Endodermal cell (in vitro differentiated cells): ENCODE measurements around the gene LTBP1. TPM values are rescaled to one million over a fixed set of nuclear protein-coding genes. Genes with fewer than 3 reads are reported as not detected.

Experiments used
- DNase-seq: peaks from one replicate; pipeline ENCODE4 v3.0.0-alpha.2; 2017
- H3K27ac ChIP-seq: 2 replicates; pipeline ENCODE4 v1.5.1; 2013; ENCODE audit warnings: mild to moderate bottlenecking, low read depth, low read length, moderate library complexity
- H3K27me3 ChIP-seq: 2 replicates; pipeline ENCODE4 v1.6.1; 2013; ENCODE audit warnings: mild to moderate bottlenecking, low read length, moderate library complexity; ENCODE audit not compliant: insufficient read depth, control insufficient read depth, poor library complexity, severe bottlenecking
- H3K36me3 ChIP-seq: 2 replicates; pipeline ENCODE4 v1.7.0; 2013; ENCODE audit warnings: mild to moderate bottlenecking, low read length, moderate library complexity; ENCODE audit not compliant: control insufficient read depth, insufficient read depth
- H3K4me1 ChIP-seq: one replicate; pipeline ENCODE4 v1.7.0; 2013; ENCODE audit warnings: low read length; ENCODE audit not compliant: control insufficient read depth, insufficient read depth
- H3K4me3 ChIP-seq: 2 replicates; pipeline ENCODE4 v1.5.1; 2013; ENCODE audit warnings: mild to moderate bottlenecking, low read length, moderate library complexity
- H3K9ac ChIP-seq: 2 replicates; pipeline ENCODE4 v1.6.1; 2013; ENCODE audit warnings: mild to moderate bottlenecking, low read length, moderate library complexity; ENCODE audit not compliant: poor library complexity, severe bottlenecking; ENCODE audit errors: extremely low read depth
- H3K9me3 ChIP-seq: 2 replicates; pipeline ENCODE4 v1.6.1; 2013; ENCODE audit warnings: mild to moderate bottlenecking, low read length, moderate library complexity; ENCODE audit not compliant: control insufficient read depth
- H3K27ac Mint-ChIP-seq: 2 replicates; pipeline ENCODE4 v1.8.0; 2020; ENCODE audit warnings: mixed read lengths
- H3K27me3 Mint-ChIP-seq: 2 replicates; pipeline ENCODE4 v1.8.0; 2021; ENCODE audit warnings: mild to moderate bottlenecking, mixed read lengths; ENCODE audit not compliant: insufficient read depth
- H3K36me3 Mint-ChIP-seq: 2 replicates; pipeline ENCODE4 v1.8.0; 2020; ENCODE audit warnings: low read depth, mixed read lengths
- H3K4me1 Mint-ChIP-seq: 2 replicates; pipeline ENCODE4 v1.8.0; 2020; ENCODE audit warnings: mixed read lengths
- H3K4me3 Mint-ChIP-seq: 2 replicates; pipeline ENCODE4 v1.8.0; 2020; ENCODE audit warnings: mild to moderate bottlenecking, moderate library complexity, mixed read lengths
- H3K9me3 Mint-ChIP-seq: 2 replicates; pipeline ENCODE4 v1.8.0; 2020; ENCODE audit warnings: mild to moderate bottlenecking, mixed read lengths
- CTCF ChIP-seq: fragments of 200-600 bp; sonication (generic); conservative IDR thresholded peaks from 2 replicates; pipeline ENCODE4 v1.5.0; 2021; ENCODE audit warnings: antibody characterized with exemption, mild to moderate bottlenecking
- WGBS, 2 experiments: methylation state at CpG; one replicate each; pipeline versions ENCODE4 v1.1.5 to v1.1.7; 2013; ENCODE audit warnings: missing lambda C conversion rate in 2 of 2, mixed read lengths in 1 of 2; ENCODE audit not compliant: insufficient coverage in 1 of 2, insufficient read length in 1 of 2; 5-methylcytosine and 5-hydroxymethylcytosine counted together
- total RNA-seq, 2 donors: library from RNA; stranded (reverse); fragmentation: NEBNext Ultra II Directional in 1 of 2; extraction: Animal tissue kit (Norgen Biotek cat#: 25700) in 1 of 2; gene quantifications; 2 replicates in 1 of 2; 3 replicates in 1 of 2; pipeline ENCODE4 v1.2.1, GENCODE V29; 2021

Gene LTBP1
- total RNA-seq, 2 donors from 2014 or later: 43.2 to 43.4 TPM

- no peak overlapping the region for H3K4me3 ChIP-seq
- 60% methylated on average over 1 of the region's 1 CpG; no CpG with 5 or more reads in 1 of the 2 experiments for WGBS, 2 experiments
- no peak overlapping the region for H3K27ac ChIP-seq
- TF ChIP-seq CTCF: no peak
- H3K4me3 Mint-ChIP-seq: no peak overlapping the region
- no peaks in the 10 kb centered on the region for H3K9me3 ChIP-seq
- no peak overlapping the region for H3K9ac ChIP-seq
- H3K27me3 Mint-ChIP-seq: no peaks in the 10 kb centered on the region
- no peaks in the 10 kb centered on the region for H3K4me1 ChIP-seq
- no peak overlapping the region for H3K27ac Mint-ChIP-seq
- no peaks in the 10 kb centered on the region for H3K27me3 ChIP-seq
- no peaks in the 10 kb centered on the region for H3K36me3 Mint-ChIP-seq
- no peaks in the 10 kb centered on the region for H3K4me1 Mint-ChIP-seq
- H3K36me3 ChIP-seq: no peaks in the 10 kb centered on the region
- H3K9me3 Mint-ChIP-seq: peaks cover 2% of the 10 kb centered on the region
- no peak for DNase-seq
Observed at GRCh38 chr2:33177627-33178026, 230.9 kb downstream of the LTBP1 start.

GRCh38 chr2:33178209-33178608, 231.5 kb downstream of the LTBP1 start:
- no peak overlapping the region for H3K4me3 Mint-ChIP-seq
- no peaks in the 10 kb centered on the region for H3K36me3 Mint-ChIP-seq
- WGBS, 2 experiments: 92 to 100% methylated on average over 3 to 5 of the region's 5 CpGs
- no peak overlapping the region for H3K27ac ChIP-seq
- H3K9me3 ChIP-seq: peaks cover 3% of the 10 kb centered on the region
- DNase-seq: no peak
- H3K27me3 Mint-ChIP-seq: no peaks in the 10 kb centered on the region
- H3K36me3 ChIP-seq: no peaks in the 10 kb centered on the region
- H3K4me1 ChIP-seq: no peaks in the 10 kb centered on the region
- no peaks in the 10 kb centered on the region for H3K27me3 ChIP-seq
- H3K27ac Mint-ChIP-seq: no peak overlapping the region
- H3K9ac ChIP-seq: no peak overlapping the region
- TF ChIP-seq CTCF: no peak
- peaks cover 2% of the 10 kb centered on the region for H3K9me3 Mint-ChIP-seq
- no peak overlapping the region for H3K4me3 ChIP-seq
- no peaks in the 10 kb centered on the region for H3K4me1 Mint-ChIP-seq

- H3K27ac Mint-ChIP-seq: no peak overlapping the region
- H3K9me3 Mint-ChIP-seq: no peaks in the 10 kb centered on the region
- no peak overlapping the region for H3K4me3 ChIP-seq
- H3K9me3 ChIP-seq: peaks cover 7% of the 10 kb centered on the region
- no peak overlapping the region for H3K4me3 Mint-ChIP-seq
- no peaks in the 10 kb centered on the region for H3K4me1 Mint-ChIP-seq
- 75 to 81% methylated on average over 5 of the region's 5 CpGs for WGBS, 2 experiments
- H3K27me3 Mint-ChIP-seq: no peaks in the 10 kb centered on the region
- no peak overlapping the region for H3K27ac ChIP-seq
- no peaks in the 10 kb centered on the region for H3K36me3 ChIP-seq
- H3K27me3 ChIP-seq: peaks cover 11% of the 10 kb centered on the region
- no peaks in the 10 kb centered on the region for H3K36me3 Mint-ChIP-seq
- no peak for TF ChIP-seq CTCF
- no peak overlapping the region for H3K9ac ChIP-seq
- no peaks in the 10 kb centered on the region for H3K4me1 ChIP-seq
- DNase-seq: no peak
Observed at GRCh38 chr2:33180915-33181314, 234.2 kb downstream of the LTBP1 start.
